ENCODE results near the gene ATP1A3.

DNA sequence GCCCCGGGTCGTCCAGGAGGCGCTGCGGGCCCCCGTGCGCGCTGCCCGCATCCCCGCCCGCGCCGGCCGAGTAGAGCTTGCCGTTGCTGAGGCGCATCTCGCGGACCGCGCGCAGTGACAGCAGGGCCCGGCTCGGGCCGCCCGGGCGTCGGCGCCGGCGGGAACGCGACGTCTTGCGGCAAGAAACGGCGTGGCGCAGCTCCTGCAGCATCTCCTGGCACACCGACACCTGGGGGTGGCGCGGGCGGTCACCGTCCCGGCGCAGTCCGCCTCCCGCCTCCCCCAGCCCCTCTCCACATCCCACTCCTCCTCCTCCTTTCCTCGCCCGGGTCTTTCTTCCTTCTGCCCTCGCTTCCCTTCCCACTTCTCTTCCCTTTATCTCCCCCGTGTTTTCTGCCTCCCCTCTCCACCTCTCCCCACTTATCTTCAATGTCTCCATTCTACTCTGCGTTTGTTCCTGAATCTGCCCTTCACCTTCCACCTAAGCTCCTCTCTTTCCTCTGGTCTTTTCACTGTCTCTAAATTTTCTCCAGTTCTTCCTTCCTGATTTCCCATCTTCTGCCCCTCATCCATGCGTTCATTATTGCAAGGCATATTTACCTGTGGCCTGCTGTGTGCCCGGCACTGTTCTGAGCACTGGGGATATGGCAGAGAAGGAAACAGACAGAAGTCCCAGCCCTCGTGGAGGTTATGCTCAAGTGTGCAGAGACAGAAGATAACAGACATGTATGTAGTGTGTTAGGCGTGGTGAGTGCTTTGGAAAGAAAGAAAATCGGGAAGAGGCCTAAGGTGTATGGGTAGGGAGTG lies 5.2 kb upstream of the ATP1A3 start:
- TF ChIP-seq, protein P1, sequence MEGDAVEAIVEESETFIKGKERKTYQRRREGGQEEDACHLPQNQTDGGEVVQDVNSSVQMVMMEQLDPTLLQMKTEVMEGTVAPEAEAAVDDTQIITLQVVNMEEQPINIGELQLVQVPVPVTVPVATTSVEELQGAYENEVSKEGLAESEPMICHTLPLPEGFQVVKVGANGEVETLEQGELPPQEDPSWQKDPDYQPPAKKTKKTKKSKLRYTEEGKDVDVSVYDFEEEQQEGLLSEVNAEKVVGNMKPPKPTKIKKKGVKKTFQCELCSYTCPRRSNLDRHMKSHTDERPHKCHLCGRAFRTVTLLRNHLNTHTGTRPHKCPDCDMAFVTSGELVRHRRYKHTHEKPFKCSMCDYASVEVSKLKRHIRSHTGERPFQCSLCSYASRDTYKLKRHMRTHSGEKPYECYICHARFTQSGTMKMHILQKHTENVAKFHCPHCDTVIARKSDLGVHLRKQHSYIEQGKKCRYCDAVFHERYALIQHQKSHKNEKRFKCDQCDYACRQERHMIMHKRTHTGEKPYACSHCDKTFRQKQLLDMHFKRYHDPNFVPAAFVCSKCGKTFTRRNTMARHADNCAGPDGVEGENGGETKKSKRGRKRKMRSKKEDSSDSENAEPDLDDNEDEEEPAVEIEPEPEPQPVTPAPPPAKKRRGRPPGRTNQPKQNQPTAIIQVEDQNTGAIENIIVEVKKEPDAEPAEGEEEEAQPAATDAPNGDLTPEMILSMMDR (IDR thresholded peaks at IDR 0.05), result no peak
- no peak for TF ChIP-seq EP300 (IDR thresholded peaks at IDR 0.05)

Measured in stomach (tissue), 4 donors.